ENCODE results near the gene PLPPR1.

PLPPR1 gene

DNA sequence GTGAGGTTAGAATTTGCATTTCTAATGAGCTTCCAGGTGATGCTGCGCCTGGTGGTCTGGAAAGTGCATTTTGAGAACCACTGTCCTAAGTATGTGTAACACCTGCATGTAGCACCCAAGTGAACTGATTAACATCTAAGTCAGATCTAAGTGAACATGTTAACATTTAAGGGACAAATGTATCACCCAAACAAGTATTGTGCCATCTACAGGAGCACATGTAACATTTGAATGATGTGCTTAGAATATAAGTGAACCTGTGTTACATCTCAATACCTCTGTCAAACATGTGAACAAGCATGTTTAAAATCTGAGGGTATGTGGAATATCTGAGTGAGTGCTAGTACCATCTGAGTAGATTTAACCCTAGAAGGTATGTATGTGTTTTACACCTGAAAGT is 68.7 kb downstream of the PLPPR1 start:
- TF ChIP-seq, protein P1, sequence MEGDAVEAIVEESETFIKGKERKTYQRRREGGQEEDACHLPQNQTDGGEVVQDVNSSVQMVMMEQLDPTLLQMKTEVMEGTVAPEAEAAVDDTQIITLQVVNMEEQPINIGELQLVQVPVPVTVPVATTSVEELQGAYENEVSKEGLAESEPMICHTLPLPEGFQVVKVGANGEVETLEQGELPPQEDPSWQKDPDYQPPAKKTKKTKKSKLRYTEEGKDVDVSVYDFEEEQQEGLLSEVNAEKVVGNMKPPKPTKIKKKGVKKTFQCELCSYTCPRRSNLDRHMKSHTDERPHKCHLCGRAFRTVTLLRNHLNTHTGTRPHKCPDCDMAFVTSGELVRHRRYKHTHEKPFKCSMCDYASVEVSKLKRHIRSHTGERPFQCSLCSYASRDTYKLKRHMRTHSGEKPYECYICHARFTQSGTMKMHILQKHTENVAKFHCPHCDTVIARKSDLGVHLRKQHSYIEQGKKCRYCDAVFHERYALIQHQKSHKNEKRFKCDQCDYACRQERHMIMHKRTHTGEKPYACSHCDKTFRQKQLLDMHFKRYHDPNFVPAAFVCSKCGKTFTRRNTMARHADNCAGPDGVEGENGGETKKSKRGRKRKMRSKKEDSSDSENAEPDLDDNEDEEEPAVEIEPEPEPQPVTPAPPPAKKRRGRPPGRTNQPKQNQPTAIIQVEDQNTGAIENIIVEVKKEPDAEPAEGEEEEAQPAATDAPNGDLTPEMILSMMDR (conservative IDR thresholded peaks at IDR 0.05; ENCODE audit: low read depth) = no peak
- ChIA-PET CTCF (interaction anchor here (0.5 to 0.7 kb wide), 2 partner anchors 687 to 1155 kb away, joined by 3 to 4 read pairs; no protein-coding TSS in a partner anchor), POLR2A (ENCODE audit: low non-redundant PET) (no interaction called here)
- DNase-seq (ENCODE audit: low spot score) = no peak
- no peak overlapping the region for H3K27ac ChIP-seq

DNA sequence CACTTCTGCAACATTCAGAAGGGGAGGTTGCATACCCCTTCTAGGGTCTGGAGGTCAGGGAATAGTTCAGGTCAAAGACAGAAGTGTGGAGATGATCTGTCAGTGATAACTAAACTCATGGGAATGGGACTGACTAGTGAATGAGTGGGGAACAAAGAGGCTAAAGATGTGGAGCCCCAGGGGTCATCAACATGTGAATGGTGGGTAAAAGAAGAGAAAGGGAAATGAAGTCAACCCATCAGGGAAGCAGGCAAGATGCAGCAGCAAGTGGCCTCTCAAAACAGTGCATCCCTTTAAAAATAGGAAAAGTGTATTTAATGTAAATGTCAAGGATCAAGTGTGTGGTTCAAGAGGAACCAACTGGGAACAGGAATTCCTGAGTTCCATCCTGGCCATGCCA is 69.9 kb downstream of the PLPPR1 start:
- H3K27ac ChIP-seq = no peak overlapping the region
- no peak for DNase-seq (ENCODE audit: low spot score)
- TF ChIP-seq, protein P1 (conservative IDR thresholded peaks at IDR 0.05; ENCODE audit: low read depth) = no peak
- POLR2A ChIA-PET (ENCODE audit: low non-redundant PET) = no interaction called here
- CTCF ChIA-PET = no interaction called here

DNA sequence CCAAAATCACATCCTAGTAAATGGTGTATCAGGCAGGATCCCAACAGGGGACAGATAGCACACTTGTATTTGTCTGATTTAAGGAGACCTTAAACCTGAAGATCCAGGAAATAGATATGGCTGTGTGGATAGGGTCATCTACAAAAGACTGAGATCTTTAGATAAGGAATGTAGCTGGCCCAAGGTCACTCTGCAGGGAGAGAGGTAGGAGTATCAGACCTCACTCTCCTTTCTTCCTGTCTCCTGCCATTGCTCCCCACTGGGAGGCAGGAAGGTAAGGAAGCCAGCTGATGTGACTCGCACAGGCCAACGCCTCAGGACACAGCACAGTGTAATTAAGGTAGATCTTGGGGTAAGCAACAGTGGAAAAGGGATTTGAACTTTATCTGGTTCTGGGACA is 85.8 kb downstream of the PLPPR1 start:
- no peak for DNase-seq (ENCODE audit: low spot score)
- TF ChIP-seq, protein P1 (conservative IDR thresholded peaks at IDR 0.05; ENCODE audit: low read depth) = no peak
- ChIA-PET POLR2A (ENCODE audit: low non-redundant PET) (no interaction called here), CTCF (no interaction called here)
- no peak overlapping the region for H3K27ac ChIP-seq

DNA sequence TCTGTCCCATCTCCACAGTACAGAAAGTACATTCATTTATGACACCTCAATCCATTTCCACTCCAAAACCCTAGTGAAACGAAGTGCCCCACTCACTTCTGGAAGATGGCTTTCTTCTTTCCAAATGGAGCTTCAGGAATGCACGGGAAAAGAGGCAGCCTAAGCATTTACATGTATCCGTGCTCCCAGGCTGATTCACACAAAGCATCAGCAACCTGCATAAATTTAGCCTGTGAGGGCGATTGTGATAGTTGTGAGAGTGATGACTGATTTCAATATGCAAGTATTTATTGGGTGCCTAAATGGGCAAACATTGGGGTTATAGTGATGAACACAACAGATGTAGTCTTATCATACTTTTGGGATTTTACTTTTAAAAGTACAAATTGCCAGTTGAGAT is 86.6 kb downstream of the PLPPR1 start:
- POLR2A ChIA-PET (ENCODE audit: low non-redundant PET) = no interaction called here
- no peak for DNase-seq (ENCODE audit: low spot score)
- no peak overlapping the region for H3K27ac ChIP-seq
- TF ChIP-seq, protein P1 (conservative IDR thresholded peaks at IDR 0.05; ENCODE audit: low read depth) = no peak
- CTCF ChIA-PET = no interaction called here

DNA sequence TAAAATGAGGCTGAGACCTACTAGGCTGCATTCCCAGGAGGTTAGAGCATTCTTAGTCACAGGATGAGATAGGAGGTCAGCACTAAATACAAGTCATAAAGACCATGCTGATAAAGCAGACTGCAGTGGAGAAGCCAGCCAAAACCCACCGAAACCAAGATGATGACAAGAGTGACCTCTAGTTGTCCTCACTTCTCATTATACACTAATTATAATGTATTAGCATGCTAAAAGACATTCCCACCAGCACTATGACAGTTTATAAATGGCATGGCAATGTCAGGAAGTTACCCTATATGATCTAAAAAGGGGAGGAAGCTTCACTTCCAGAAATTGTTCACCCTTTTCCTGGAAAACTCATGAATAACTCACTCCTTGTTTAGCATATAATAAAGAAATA is 88.6 kb downstream of the PLPPR1 start:
- DNase-seq (ENCODE audit: low spot score) = no peak
- TF ChIP-seq, protein P1 (conservative IDR thresholded peaks at IDR 0.05; ENCODE audit: low read depth) = no peak
- POLR2A ChIA-PET (ENCODE audit: low non-redundant PET) = no interaction called here
- CTCF ChIA-PET = no interaction called here
- H3K27ac ChIP-seq = no peak overlapping the region

DNA sequence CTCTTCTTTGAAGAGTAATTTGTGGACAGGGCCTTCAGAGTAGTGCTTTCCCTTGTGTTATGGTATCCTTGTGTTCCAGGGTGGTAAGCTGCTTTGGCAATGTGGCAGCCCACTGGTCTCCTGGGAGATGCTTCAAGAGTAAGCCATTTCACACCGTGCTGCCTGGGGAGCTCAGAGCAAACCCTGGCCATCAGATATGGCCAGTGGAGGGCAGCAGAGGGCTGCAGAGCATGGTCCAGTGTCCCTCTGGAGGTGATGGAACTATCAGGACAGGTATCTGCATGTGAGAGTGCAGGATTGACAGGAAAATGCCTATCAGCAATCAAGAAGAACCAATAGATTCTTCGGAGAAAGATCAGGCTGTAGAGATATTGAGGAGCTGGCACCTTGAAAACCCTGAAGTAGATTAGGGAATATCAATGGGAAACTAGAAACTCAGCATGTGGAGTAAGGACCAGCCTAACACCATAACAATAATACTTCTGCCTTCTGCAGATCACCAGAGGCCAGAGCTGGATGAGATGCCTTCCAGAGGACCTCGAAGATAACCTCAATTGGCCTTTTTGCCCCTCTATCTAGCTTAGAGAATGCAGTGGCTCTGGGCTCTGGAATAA is 90.8 kb downstream of the PLPPR1 start:
- peak; percentile 57 for DNase-seq (ENCODE audit: low spot score)
- CTCF ChIA-PET = interaction anchor here (0.5 to 1.8 kb wide), 15 partner anchors 10 to 927 kb away, joined by 3 to 15 read pairs (median 3); no protein-coding TSS in a partner anchor
- H3K27ac ChIP-seq = no peak overlapping the region
- POLR2A ChIA-PET (ENCODE audit: low non-redundant PET) = no interaction called here
- TF ChIP-seq, protein P1 (conservative IDR thresholded peaks at IDR 0.05; ENCODE audit: low read depth) = peak; percentile 80
